GM19397 (cell line): ENCODE results near the gene MAEL.
A peak's percentile ranks its signal among the peaks of the same experiment; 100 is the strongest.

ENCODE experiments used
- ATAC-seq: cut with Tn5 transposase; IDR thresholded peaks from one replicate; pipeline ENCODE4 v1.9.1; 2021; ENCODE audit warnings: mild to moderate bottlenecking, moderate library complexity; ENCODE audit not compliant: unreplicated experiment

The MAEL gene

DNA sequence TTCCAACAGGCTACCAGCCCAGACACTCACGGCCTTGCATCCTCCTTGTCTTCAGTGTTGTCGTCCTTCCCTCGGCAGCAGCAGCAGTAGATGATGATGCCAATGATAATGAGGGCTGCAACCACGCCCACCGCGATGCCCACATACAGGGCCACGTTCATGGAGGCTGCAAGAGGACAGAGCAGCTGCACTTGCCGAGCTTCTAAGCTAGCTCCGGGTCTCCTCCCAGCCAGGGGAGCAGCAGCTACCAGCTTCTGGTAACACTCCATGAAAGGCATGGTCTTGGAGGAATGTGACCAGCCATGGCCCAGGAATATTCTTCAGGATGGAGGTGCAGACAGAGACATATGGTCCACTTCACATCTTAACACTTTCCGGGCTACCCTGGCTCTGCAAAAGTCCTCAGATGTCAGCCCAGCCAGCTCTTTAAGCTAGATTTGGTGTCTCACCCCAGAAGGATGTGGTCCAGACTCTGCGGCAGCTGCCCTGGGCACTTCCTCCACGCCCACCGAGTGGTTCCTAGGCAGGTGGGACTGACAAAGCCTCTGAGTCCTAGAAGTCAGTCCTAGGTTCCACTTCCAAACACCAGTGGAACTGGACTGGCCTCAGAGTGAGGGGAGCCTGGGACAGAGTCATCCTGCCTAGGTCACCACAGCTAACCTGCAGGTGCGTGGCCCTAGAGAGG is 66.0 kb downstream of the MAEL start:
- ATAC-seq, result no peak

DNA sequence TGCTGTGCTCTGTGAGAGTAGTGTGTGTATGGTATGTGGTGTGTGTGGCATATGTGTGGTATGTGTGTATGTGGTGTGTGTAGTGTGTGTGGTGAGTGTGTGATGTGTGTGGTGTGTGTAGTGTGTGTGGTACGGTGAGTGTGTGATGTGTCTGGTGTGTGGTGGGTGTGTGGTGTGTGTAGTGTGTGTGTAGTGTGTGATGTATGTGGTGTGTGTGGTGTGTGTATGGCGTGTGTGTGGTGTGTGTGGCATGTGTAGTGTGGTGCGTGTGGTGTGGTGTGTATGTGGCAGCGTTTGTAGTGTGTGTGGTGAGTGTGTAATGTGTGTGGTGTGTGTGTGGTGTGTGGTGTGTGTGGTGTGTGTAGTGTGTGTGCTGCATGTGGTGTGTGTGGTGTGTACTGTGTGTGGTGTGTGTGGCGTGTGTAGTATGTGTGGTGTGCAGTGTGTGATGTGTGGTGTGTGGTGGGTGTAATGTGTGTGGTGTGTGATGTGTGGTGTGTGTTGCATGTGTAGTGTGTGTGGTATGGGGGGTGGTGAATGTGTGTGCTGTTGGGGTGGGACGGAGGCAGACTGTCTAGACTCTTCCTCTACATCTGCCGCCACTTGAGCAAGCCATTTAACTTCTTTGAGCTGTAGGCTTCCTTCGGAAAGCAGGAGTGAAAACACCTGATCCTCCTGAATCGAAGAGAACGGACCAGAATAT is 67.6 kb downstream of the MAEL start:
- no peak for ATAC-seq

DNA sequence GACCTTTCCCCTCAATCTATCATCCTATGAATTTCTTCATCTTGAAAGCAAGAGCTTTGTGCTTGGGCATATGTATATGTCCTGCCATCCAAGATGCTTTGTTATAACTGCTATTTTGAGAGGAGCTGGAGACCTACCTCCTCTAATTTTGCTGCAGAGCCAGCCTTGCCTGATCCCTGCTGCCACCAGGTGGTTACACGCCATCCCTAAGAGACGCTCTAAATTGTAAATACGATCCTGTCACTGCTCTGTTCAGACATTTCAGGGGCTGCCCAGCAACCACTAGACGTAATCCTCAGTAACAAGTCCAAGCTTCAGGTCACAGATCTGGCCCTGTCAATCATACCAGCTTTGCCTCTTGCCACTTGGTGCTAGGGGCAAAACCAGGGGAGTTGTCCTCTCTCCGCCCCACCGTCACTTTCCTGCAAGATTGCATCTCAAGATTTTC is 68.2 kb downstream of the MAEL start:
- ATAC-seq, result peak; percentile 79

DNA sequence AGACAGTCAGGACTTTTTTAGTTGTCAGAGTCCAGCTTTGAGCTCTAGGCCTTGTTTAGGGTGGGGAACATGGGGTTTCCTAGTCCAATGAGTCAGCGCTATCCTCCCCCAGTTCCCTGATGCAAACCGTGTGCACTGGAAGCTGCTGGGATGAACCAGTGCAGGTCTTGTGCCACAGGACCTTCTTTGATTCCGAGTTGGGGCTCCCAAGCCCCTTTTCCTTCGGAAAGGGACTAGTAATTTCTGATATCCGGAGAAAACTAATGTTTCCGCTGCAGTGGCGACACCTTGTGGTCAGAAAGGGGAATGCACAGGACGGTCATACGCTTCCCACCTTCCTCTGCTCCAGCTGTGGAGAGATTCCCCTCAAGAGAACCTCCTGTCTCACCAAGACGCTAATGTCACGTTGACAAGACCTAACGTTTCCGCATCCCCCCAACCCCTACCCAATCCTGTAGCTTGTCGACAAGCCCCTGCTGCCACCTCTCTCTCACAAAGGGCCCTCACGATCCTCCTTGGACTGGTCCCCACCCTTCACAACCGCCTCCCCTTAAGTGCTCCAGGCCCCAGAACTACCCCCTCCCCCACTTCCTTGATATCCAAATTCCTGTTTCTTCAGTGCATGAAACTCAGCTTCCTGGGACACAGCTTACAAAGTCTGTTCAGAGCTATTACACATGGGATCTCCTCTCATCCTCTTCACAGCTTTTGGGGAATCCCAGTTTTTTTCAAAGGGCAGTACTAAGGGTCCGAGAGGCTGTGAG is 70.1 kb downstream of the MAEL start:
- ATAC-seq, result no peak

DNA sequence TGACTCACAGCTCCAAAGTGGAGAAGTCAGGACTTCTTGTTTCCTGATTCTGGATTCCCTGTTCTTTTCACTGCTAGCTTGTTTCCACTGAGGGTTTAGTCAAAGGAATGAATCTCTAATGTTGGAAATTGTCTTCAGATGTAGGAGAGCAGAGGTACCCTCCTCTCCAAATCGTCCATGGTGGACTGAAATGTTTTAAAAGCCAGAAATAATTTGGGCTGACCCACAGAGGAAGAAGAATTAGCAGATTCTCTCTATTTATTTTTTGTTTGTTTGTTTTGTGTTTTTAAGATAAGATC is 70.7 kb downstream of the MAEL start:
- ATAC-seq, result no peak

DNA sequence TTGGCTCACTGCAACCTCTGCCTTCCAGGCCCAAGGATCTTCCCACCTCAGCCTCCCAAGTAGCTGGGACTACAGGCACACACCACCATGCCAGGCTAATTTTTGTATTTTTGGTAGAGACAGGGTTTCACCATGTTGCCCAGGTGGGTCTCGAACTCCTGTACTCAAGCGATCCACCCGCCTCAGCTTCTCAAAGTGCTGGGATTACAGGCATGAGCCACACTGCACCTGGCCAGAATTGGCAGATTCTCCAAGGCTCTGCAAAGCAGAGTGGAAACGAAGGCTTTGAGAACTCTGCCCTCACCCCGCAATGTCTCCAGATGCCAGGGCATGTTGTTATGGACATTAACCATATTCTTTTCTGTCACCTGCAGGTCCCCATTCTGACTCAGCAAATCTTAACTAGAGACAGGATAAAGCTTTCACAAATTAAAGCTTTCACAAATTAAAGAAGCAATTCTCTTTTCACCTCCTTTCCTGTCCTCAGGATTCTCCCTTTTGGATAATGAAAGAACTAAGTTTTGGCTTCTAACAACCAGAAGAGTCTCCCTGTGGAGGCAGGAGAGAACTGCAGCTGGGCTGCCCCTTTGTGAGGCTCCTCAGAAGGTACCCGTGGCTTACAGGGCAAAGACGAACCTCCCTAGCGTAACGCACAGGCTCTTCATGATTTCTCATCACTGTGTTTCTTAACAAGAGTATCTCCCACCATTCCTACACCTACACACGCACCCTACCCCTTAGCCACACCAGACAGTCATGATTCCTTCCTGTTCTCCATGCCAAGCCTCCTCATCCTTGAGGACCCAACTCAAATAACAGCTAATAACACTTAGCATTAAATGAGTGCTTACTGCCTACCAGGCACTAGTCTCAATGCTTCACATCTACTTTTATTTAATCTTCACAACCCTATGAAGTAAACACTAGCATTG is 71.3 kb downstream of the MAEL start:
- ATAC-seq, result no peak

DNA sequence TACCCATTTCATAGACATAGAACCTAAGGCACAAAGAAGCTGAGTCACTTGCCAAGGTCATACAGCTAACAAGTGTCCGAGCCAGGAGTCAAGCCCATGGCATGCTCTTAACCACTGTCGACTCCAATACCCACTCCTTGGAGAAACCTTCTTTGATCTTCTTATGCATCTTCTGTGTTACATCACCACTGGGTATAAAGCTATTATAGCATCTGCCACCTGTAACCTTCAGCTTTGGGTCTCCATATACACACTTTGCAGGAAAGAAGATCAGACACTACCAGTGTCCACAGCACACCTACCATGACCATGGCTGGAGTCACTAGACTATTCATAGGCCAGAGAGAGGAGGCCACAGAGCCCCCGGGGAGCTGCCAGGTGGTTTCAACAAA is 72.0 kb downstream of the MAEL start:
- no peak for ATAC-seq

DNA sequence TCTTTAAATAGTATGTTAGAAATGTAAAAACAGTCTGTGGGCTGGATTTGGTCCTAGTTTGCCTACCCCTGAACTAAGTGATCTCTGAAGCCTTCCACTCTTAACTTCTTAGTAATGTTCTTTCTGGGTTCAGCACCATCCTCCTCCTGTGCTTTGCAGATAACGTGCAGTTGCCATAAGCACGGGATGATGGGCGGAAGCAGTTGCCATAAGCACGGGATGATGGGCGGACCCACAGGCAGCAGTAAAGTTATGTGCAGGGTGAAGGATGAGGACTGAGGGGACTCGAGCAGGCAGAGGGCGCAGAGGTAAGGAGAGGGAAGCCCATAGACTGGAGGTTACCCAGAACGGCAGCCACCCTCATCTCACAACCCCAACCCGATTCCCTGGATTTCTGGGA is 75.5 kb downstream of the MAEL start:
- no peak for ATAC-seq

DNA sequence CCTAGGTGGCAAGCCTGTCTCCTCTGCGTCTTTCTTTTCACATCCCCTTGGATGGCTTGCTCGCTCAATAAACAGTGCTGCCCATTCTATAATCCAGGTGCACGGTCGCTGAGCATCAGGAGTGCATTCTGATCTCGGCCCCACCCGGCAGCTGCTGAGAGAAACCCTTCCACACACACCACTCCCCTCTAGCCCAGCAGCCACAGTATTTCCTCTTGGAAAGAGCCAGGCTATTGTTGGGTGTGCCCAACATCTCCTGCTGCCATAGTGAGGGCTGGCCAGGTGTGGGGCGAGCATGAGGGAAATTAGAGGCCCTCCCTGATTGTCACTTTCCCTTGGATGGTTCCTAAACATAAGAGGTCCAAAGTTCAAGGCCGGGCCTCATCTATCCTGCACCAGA is 76.4 kb downstream of the MAEL start:
- ATAC-seq, result no peak

DNA sequence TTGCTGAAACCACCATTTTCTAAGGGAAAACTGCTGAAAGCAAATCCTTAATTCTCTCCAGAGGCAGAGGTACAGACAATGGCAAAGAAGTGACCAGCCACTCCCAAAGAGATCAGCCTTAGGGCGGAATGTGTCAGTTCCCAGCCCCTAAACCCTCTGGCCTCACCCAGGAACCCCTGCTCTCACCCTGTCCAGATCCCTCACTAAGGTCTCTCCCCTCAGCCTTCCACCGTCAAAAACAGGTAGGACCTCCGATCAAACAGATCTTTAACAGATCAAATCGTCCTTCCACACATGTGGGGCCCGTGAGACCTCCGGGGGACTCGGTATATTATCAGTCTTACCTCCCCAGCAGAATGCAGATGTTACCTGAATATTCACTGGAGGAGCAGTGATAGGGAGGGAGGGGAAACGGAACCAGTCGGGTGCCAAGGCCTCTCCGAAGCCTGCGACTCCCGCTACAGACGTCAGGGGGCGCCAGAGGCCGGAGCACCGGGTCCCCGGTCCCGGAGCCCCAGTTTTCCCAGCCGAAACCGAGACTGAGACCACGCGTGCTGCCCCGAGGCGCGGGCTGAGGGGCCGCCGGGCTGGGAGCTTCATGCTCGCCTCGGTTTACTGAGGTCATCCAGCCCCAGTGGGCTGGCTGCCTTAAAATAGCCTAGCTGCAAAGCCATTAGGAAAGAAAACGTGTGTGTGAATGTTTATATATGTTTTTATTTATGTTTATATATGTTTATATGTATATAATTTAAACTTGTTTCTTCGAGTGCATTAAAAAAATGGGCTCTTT is 77.4 kb downstream of the MAEL start:
- peak; percentile 69 for ATAC-seq

DNA sequence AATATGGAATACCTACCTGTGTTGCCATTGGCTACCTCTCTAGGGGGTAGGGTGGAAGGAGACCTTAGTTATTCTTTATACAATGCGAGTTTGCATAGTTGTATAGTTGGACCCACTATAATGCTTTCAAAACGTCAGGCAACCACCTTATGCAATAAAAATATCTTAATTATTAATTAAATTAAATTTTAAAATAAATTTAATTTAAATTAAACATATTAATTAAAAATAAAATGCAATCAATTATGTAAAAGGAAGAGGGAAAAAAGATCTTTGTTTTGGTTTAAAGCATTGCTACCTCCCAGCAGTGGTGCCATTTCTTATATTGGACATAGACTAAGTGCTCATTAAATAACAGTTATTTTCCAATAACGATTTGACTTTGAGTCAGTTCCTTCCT is 78.8 kb downstream of the MAEL start:
- no peak for ATAC-seq

DNA sequence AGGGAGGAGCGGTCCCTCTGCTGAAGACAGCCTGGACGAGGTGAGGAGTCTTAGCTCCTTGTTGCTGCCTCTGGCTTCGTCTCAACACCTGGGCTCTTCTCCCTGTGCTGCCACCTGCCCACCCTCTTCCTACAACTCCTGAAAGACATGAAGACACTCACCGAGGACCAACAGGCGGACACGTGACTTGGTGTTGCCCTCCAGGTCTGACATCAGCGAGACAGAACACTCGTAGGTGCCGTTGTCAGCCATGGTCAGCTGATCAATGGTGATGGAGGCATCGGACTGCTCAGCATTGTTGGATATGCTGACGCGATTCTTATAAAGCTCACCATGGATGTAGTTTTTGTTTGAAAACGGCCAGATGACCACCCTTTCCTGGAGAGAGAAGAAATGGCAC is 79.7 kb downstream of the MAEL start:
- ATAC-seq, result no peak

DNA sequence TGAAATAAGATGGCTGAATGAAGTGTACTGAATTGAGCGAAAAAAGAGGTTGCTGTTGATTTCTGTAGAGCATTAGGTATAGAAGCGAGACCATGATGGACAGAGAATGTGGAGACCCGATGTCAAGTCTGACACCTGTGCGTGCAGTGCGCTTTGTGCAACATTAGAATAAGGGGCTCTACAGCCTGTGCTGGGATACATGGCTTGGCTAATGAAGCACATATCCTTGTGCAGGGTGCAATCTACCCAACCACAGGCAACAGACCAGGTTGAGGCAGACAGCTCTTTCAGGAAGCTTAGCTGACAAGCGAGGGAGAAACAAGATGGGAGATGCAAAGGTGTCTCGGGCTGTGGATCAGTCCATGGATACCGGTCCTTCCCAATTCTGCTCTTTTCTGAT is 82.2 kb downstream of the MAEL start:
- no peak for ATAC-seq
